GM18867 (cell line): ENCODE results near the gene PLAAT3.
A peak's percentile ranks its signal among the peaks of the same experiment; 100 is the strongest.
"Not testable (repeated sequence)": the region's sequence is repeated elsewhere in the genome, so short reads cannot be mapped to it uniquely, and the experiment has no call there.

ENCODE experiments used
- ATAC-seq: cut with Tn5 transposase; IDR thresholded peaks from one replicate; pipeline ENCODE4 v1.9.1; 2021; ENCODE audit warnings: mild to moderate bottlenecking, moderate library complexity; ENCODE audit not compliant: unreplicated experiment

The PLAAT3 gene

GRCh38 chr11:63614136-63614671 lies at the start of gene PLAAT3:
Gene PLAAT3, minus strand, starts transcription at chr11:63614433. Its CDS starts 419 bp downstream, at chr11:63614014.
- ATAC-seq: peak; percentile 69

- ATAC-seq: no peak
Observed at GRCh38 chr11:63663809-63664208, 49.6 kb upstream of the PLAAT3 start.

- no peak for ATAC-seq
Observed at GRCh38 chr11:63660972-63661371, 46.7 kb upstream of the PLAAT3 start.

GRCh38 chr11:63652671-63653070 lies 38.4 kb upstream of the PLAAT3 start:
- ATAC-seq: no peak

GRCh38 chr11:63643205-63643604 lies 29.0 kb upstream of the PLAAT3 start:
- no peak for ATAC-seq

- ATAC-seq: no peak
Observed at GRCh38 chr11:63641727-63642126, 27.5 kb upstream of the PLAAT3 start.

GRCh38 chr11:63639199-63639832 lies 25.1 kb upstream of the PLAAT3 start:
- ATAC-seq: no peak

- not testable (repeated sequence) for ATAC-seq
Observed at GRCh38 chr11:63638436-63638835, 24.2 kb upstream of the PLAAT3 start.

GRCh38 chr11:63635762-63636465 lies 21.7 kb upstream of the PLAAT3 start:
- ATAC-seq: no peak

- no peak for ATAC-seq
Observed at GRCh38 chr11:63629426-63629825, 15.2 kb upstream of the PLAAT3 start.

- ATAC-seq: no peak
Observed at GRCh38 chr11:63623513-63624140, 9.4 kb upstream of the PLAAT3 start.

GRCh38 chr11:63622323-63622722 lies 8.1 kb upstream of the PLAAT3 start:
- ATAC-seq: no peak

- ATAC-seq: no peak
Observed at GRCh38 chr11:63621071-63621470, 6.8 kb upstream of the PLAAT3 start.

- ATAC-seq: no peak
Observed at GRCh38 chr11:63619967-63620366, 5.7 kb upstream of the PLAAT3 start.

- not testable (repeated sequence) for ATAC-seq
Observed at GRCh38 chr11:63617686-63618085, 3.5 kb upstream of the PLAAT3 start.

GRCh38 chr11:63616953-63617352 lies 2.7 kb upstream of the PLAAT3 start:
- ATAC-seq: no peak

GRCh38 chr11:63613517-63614135 lies 607 bp downstream of the PLAAT3 start:
- peak; percentile 35 for ATAC-seq

GRCh38 chr11:63612181-63612580 lies 2.1 kb downstream of the PLAAT3 start:
- ATAC-seq: no peak

GRCh38 chr11:63611395-63611747 lies 2.9 kb downstream of the PLAAT3 start:
- ATAC-seq: no peak

GRCh38 chr11:63610604-63611394 lies 3.4 kb downstream of the PLAAT3 start:
- ATAC-seq: no peak
